HG02759 (cell line): ENCODE results near the gene ASRGL1.

Source experiments
- ATAC-seq: cut with Tn5 transposase; IDR thresholded peaks from one replicate; pipeline ENCODE4 v1.9.1; 2021; ENCODE audit warnings: mild to moderate bottlenecking, moderate library complexity; ENCODE audit not compliant: unreplicated experiment

ASRGL1 gene

GRCh38 chr11:62411524-62411923, 74.3 kb downstream of the ASRGL1 start:
- no peak for ATAC-seq

GRCh38 chr11:62413060-62413696, 75.9 kb downstream of the ASRGL1 start:
- ATAC-seq = no peak

GRCh38 chr11:62416596-62416995, 79.3 kb downstream of the ASRGL1 start:
- no peak for ATAC-seq

- ATAC-seq = no peak
Observed at GRCh38 chr11:62418136-62418535, 80.9 kb downstream of the ASRGL1 start.

GRCh38 chr11:62418733-62419132, 81.5 kb downstream of the ASRGL1 start, which contains the start of gene SCGB1A1:
TSS of gene SCGB1A1 (plus strand) at chr11:62419033. CDS start at chr11:62419096, 63 bp downstream.
- ATAC-seq = no peak

- no peak for ATAC-seq
Observed at GRCh38 chr11:62419314-62419929, 82.2 kb downstream of the ASRGL1 start.

- ATAC-seq = no peak
Observed at GRCh38 chr11:62419943-62420342, 82.7 kb downstream of the ASRGL1 start.

- no peak for ATAC-seq
Observed at GRCh38 chr11:62420882-62421281, 83.6 kb downstream of the ASRGL1 start.

GRCh38 chr11:62421996-62422395, 84.7 kb downstream of the ASRGL1 start:
- ATAC-seq = no peak

GRCh38 chr11:62423012-62423411, 85.8 kb downstream of the ASRGL1 start:
- no peak for ATAC-seq

- no peak for ATAC-seq
Observed at GRCh38 chr11:62427630-62428233, 90.5 kb downstream of the ASRGL1 start.

- ATAC-seq = no peak
Observed at GRCh38 chr11:62428871-62429560, 91.8 kb downstream of the ASRGL1 start.

GRCh38 chr11:62430425-62430824, 93.2 kb downstream of the ASRGL1 start:
- ATAC-seq = no peak

- no peak for ATAC-seq
Observed at GRCh38 chr11:62431171-62431901, 94.1 kb downstream of the ASRGL1 start.

- ATAC-seq = no peak
Observed at GRCh38 chr11:62432695-62433094, 95.4 kb downstream of the ASRGL1 start.

- ATAC-seq = no peak
Observed at GRCh38 chr11:62433141-62433903, 96.1 kb downstream of the ASRGL1 start.

GRCh38 chr11:62433904-62434276, 96.6 kb downstream of the ASRGL1 start:
- ATAC-seq = no peak

- ATAC-seq = no peak
Observed at GRCh38 chr11:62435846-62436660, 98.8 kb downstream of the ASRGL1 start.

GRCh38 chr11:62437616-62438015, 100.4 kb downstream of the ASRGL1 start:
- no peak for ATAC-seq
